B cell (primary cell): Measurements from ENCODE around the gene RPGR. TPM values are rescaled to one million over a fixed set of nuclear protein-coding genes. Genes with fewer than 3 reads are reported as not detected.
A peak's percentile ranks its signal among the peaks of the same experiment; 100 is the strongest.

Experiments
- ATAC-seq: fragments of 200-7000 bp; cut with Tn5 transposase; one replicate; pipeline ENCODE4 v1.10.0; 2021; ENCODE audit warnings: low read depth, mild to moderate bottlenecking, moderate number of reproducible peaks, moderate library complexity
- CTCF ChIA-PET: fragments of 350-600 bp; sonication (Branson Sonifier 250); formaldehyde crosslinking; loops from one replicate; lab custom pipeline; 2021; ENCODE audit warnings: antibody characterized with exemption, inconsistent platforms; lab: Charles Lee
- POLR2A ChIA-PET: fragments of 350-600 bp; sonication (Branson Sonifier 250); formaldehyde crosslinking; loops from one replicate; lab custom pipeline; 2021; ENCODE audit warnings: antibody characterized with exemption; lab: Charles Lee
- DNase-seq: peaks from one replicate; pipeline ENCODE4 v3.0.0; 2013
- H2AFZ ChIP-seq: 2 replicates; pipeline ENCODE4 v1.6.1; 2012; ENCODE audit warnings: mild to moderate bottlenecking, low read depth, low read length; ENCODE audit not compliant: insufficient read depth, poor library complexity, severe bottlenecking
- H3K27ac ChIP-seq, 2 donors: 1 replicate in 1 of 2; 2 replicates in 1 of 2; pipeline ENCODE4 v1.5.1; 2012 to 2013; ENCODE audit warnings: low read length in 2 of 2, mild to moderate bottlenecking in 2 of 2, moderate library complexity in 1 of 2
- H3K27me3 ChIP-seq, 4 experiments: fragments of 200-600 bp in 1 of 4; sonication (generic) in 1 of 4; replicated peaks in 1 of 4; 1 replicate in 2 of 4; 2 replicates in 2 of 4; pipeline versions ENCODE4 v1.6.1 to v1.7.0; 2013 to 2016; ENCODE audit warnings: low read length in 3 of 4, mild to moderate bottlenecking in 2 of 4, mixed read lengths in 1 of 4, moderate library complexity in 1 of 4; ENCODE audit not compliant: insufficient read depth in 4 of 4, control insufficient read depth in 3 of 4; ENCODE audit errors: control extremely low read depth in 1 of 4
- H3K36me3 ChIP-seq, 2 experiments: replicated peaks in 1 of 2; 1 replicate in 1 of 2; 2 replicates in 1 of 2; pipeline versions ENCODE4 v1.6.1 to v1.7.1; 2013; ENCODE audit warnings: low read length in 1 of 2; ENCODE audit not compliant: insufficient read depth in 2 of 2, control insufficient read depth in 1 of 2; ENCODE audit errors: control extremely low read depth in 1 of 2, extremely low read depth in 1 of 2
- H3K4me1 ChIP-seq, 2 donors: fragments of 200-600 bp in 1 of 2; sonication (generic) in 1 of 2; 1 replicate in 1 of 2; 2 replicates in 1 of 2; pipeline versions ENCODE4 v1.5.1 to v1.6.1; 2013 to 2017; ENCODE audit warnings: low read length in 2 of 2; ENCODE audit not compliant: control insufficient read depth in 2 of 2, insufficient read depth in 2 of 2
- H3K4me2 ChIP-seq: replicated peaks from 2 replicates; pipeline ENCODE3; 2012; ENCODE audit warnings: mild to moderate bottlenecking, low read depth, low read length; ENCODE audit not compliant: poor library complexity, severe bottlenecking
- H3K4me3 ChIP-seq, 5 experiments: fragments of 200-600 bp in 1 of 5; sonication (generic) in 1 of 5; 1 replicate in 3 of 5; 2 replicates in 2 of 5; pipeline versions ENCODE4 v1.5.1 to v1.7.0; 2011 to 2016; ENCODE audit warnings: low read length in 4 of 5, mild to moderate bottlenecking in 4 of 5, low read depth in 2 of 5, control low read depth in 1 of 5, moderate library complexity in 1 of 5; ENCODE audit not compliant: insufficient read depth in 1 of 5; ENCODE audit errors: control extremely low read depth in 1 of 5, extremely low read depth in 1 of 5
- H3K79me2 ChIP-seq: fragments of 200-600 bp; sonication (generic); one replicate; pipeline ENCODE4 v1.6.0; 2016; ENCODE audit warnings: low read length; ENCODE audit not compliant: control insufficient read depth, insufficient read depth
- H3K9ac ChIP-seq: fragments of 200-600 bp; sonication (generic); 2 replicates; pipeline ENCODE4 v1.6.1; 2017; ENCODE audit warnings: mild to moderate bottlenecking, low read length, moderate library complexity
- H3K9me3 ChIP-seq, 3 donors: one replicate each; pipeline versions ENCODE4 v1.6.1 to v1.7.1; 2013; ENCODE audit warnings: low read length in 2 of 3; ENCODE audit not compliant: control insufficient read depth in 2 of 3, insufficient read depth in 1 of 3; ENCODE audit errors: control extremely low read depth in 1 of 3
- H4K20me1 ChIP-seq: 2 replicates; pipeline ENCODE4 v1.6.0; 2012; ENCODE audit warnings: mild to moderate bottlenecking, low read length; ENCODE audit not compliant: insufficient read depth, control insufficient read depth, poor library complexity, severe bottlenecking
- H3K27ac Mint-ChIP-seq: one replicate; pipeline ENCODE4 v1.8.0; 2021; ENCODE audit warnings: mixed read lengths
- H3K27me3 Mint-ChIP-seq: one replicate; pipeline ENCODE4 v1.8.0; 2021; ENCODE audit warnings: mixed read lengths
- H3K4me1 Mint-ChIP-seq: one replicate; pipeline ENCODE4 v1.8.0; 2021; ENCODE audit warnings: mixed read lengths
- H3K4me3 Mint-ChIP-seq: one replicate; pipeline ENCODE4 v1.8.0; 2021; ENCODE audit warnings: mixed read lengths
- H3K9me3 Mint-ChIP-seq: one replicate; pipeline ENCODE4 v1.8.0; 2022; ENCODE audit warnings: mixed read lengths; ENCODE audit not compliant: insufficient read depth
- CTCF ChIP-seq: fragments of 200-600 bp; IDR thresholded peaks from one replicate; pipeline ENCODE4 v1.8.0; 2022; ENCODE audit warnings: antibody characterized with exemption, mild to moderate bottlenecking
- EZH2 ChIP-seq: IDR thresholded peaks from 2 replicates; pipeline ENCODE4 v1.6.1; 2012; ENCODE audit warnings: borderline replicate concordance, low read depth, mild to moderate bottlenecking, moderate library complexity, low read length; ENCODE audit not compliant: insufficient read depth, poor library complexity, severe bottlenecking
- WGBS: methylation state at CpG from one replicate; pipeline ENCODE4 v1.1.5; 2013; ENCODE audit warnings: missing lambda C conversion rate; ENCODE audit not compliant: insufficient coverage; 5-methylcytosine and 5-hydroxymethylcytosine counted together
- intact Hi-C: fragments of 100-400 bp; cut with micrococcal nuclease; formaldehyde crosslinking; loops from one replicate; pipeline ENCODE4 v1.10.0; 2022
- polyA plus RNA-seq: library from polyadenylated mRNA; depleted of rRNA; stranded (reverse); fragments of >200 nt; gene quantifications from 2 replicates; pipeline ENCODE4 v1.2.3, GENCODE V29; 2012
- total RNA-seq, 2 donors: library from RNA; stranded (reverse); fragments of 120-200 nt in 1 of 2; gene quantifications; 1 replicate in 1 of 2; 2 replicates in 1 of 2; pipeline versions ENCODE4 v1.2.3 to v1.2.4, GENCODE V29; 2013 to 2022

Gene RPGR
- total and polyA plus RNA-seq, 2 donors (not counting 1 experiment from before 2014, with no cell fraction given) = 4.2 to 26.8 TPM

GRCh38 chrX:38312436-38312835 is 14.9 kb downstream of the RPGR start:
- ChIA-PET CTCF (interaction anchor here (1.0 kb wide), 1 partner anchor 15 kb away, joined by 4 read pairs; the partner anchor contains the start of gene RPGR), POLR2A (no interaction called here)
- TF ChIP-seq EZH2 (no peak), CTCF (no peak)
- no peaks in the 10 kb centered on the region for H3K79me2 ChIP-seq
- H3K4me3 ChIP-seq = no peak overlapping the region
- Mint-ChIP-seq H3K27me3 (no peaks in the 10 kb centered on the region), H3K4me1 (no peaks in the 10 kb centered on the region), H3K4me3 (no peak overlapping the region), H3K9me3 (no peaks in the 10 kb centered on the region), H3K27ac (peak overlapping the region; percentile 21)
- peaks cover 0 to 4% of the 10 kb centered on the region in 2 experiments for H3K36me3 ChIP-seq
- H3K9ac ChIP-seq = no peak overlapping the region
- H2AFZ ChIP-seq = no peak overlapping the region
- no CpG with 5 or more reads among the region's 4 CpGs for WGBS
- DNase-seq = no peak
- no peaks in the 10 kb centered on the region for H4K20me1 ChIP-seq
- intact Hi-C loops = no loop called here
- no peaks in the 10 kb centered on the region for H3K27me3 ChIP-seq
- H3K9me3 ChIP-seq = no peaks in the 10 kb centered on the region
- H3K4me2 ChIP-seq = no peak overlapping the region
- H3K27ac ChIP-seq = no peak overlapping the region
- H3K4me1 ChIP-seq = no peaks in the 10 kb centered on the region
- no peak for ATAC-seq

- no peaks in the 10 kb centered on the region for H3K27me3 ChIP-seq
- no peaks in the 10 kb centered on the region for H3K9me3 Mint-ChIP-seq
- H3K9me3 ChIP-seq = no peaks in the 10 kb centered on the region
- H3K9ac ChIP-seq = no peak overlapping the region
- H3K4me1 Mint-ChIP-seq = no peaks in the 10 kb centered on the region
- intact Hi-C loops = no loop called here
- no peaks in the 10 kb centered on the region for H3K4me1 ChIP-seq
- H3K27ac ChIP-seq = no peak overlapping the region
- no peak for TF ChIP-seq EZH2
- no peak for TF ChIP-seq CTCF
- no peak overlapping the region for H2AFZ ChIP-seq
- H3K27ac Mint-ChIP-seq = no peak overlapping the region
- H3K4me3 ChIP-seq = no peak overlapping the region
- no peak overlapping the region for H3K4me2 ChIP-seq
- H3K79me2 ChIP-seq = no peaks in the 10 kb centered on the region
- ChIA-PET POLR2A (no interaction called here), CTCF (interaction anchor here (1.0 kb wide), 1 partner anchor 16 kb away, joined by 4 read pairs; the partner anchor contains the start of gene RPGR)
- H3K27me3 Mint-ChIP-seq = no peaks in the 10 kb centered on the region
- DNase-seq = no peak
- peaks cover 0 to 4% of the 10 kb centered on the region in 2 experiments for H3K36me3 ChIP-seq
- no peak overlapping the region for H3K4me3 Mint-ChIP-seq
- H4K20me1 ChIP-seq = no peaks in the 10 kb centered on the region
- ATAC-seq = no peak
- no CpG with 5 or more reads among the region's 2 CpGs for WGBS
These were observed 15.6 kb downstream of the RPGR start for GRCh38 chrX:38311743-38312142.
